GM19351 (cell line): ENCODE data around the gene UST.
A peak's percentile ranks its signal among the peaks of the same experiment; 100 is the strongest.
"Not testable (repeated sequence)": the region's sequence is repeated elsewhere in the genome, so short reads cannot be mapped to it uniquely, and the experiment has no call there.

Experiments
- ATAC-seq: cut with Tn5 transposase; IDR thresholded peaks from one replicate; pipeline ENCODE4 v1.9.1; 2021; ENCODE audit warnings: mild to moderate bottlenecking, moderate library complexity; ENCODE audit not compliant: unreplicated experiment

Gene UST

GRCh38 chr6:148864941-148865340 lies 118.1 kb downstream of the UST start:
- no peak for ATAC-seq

DNA sequence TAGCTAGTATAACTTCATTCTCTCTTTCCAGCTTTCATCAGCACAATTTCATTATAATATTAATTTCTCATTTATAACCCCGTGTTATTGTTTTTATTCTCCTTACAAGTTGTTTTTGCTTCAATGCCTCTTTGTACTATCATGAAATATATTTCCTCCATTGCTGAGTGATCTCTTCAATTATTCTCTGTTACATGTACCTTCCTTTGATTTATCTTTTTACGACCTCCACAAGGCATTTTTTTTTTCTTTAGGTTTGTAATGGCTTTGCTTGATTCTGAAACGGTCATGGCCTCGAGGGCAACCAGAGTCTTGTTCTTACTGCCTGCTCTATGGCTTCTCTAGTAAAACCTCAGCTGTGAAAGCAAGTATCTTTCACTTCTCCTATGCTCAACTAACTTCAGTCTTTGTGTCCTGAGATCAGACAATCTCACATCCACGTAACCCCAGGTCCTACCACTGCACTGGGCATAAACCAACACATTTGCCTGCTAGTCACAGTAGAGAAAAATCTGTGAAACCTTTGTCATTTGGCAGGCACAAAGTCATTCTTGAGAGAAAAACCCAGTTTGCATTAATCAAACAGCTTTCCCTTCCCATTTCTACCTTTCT lies 119.9 kb downstream of the UST start:
- peak; percentile 92 for ATAC-seq

GRCh38 chr6:148867862-148868261 lies 121.0 kb downstream of the UST start:
- ATAC-seq, result no peak

GRCh38 chr6:148868314-148868713 lies 121.5 kb downstream of the UST start:
- ATAC-seq, result no peak

- no peak for ATAC-seq
Observed at GRCh38 chr6:148868901-148869300, 122.1 kb downstream of the UST start.

GRCh38 chr6:148869585-148869984 lies 122.8 kb downstream of the UST start:
- no peak for ATAC-seq

DNA sequence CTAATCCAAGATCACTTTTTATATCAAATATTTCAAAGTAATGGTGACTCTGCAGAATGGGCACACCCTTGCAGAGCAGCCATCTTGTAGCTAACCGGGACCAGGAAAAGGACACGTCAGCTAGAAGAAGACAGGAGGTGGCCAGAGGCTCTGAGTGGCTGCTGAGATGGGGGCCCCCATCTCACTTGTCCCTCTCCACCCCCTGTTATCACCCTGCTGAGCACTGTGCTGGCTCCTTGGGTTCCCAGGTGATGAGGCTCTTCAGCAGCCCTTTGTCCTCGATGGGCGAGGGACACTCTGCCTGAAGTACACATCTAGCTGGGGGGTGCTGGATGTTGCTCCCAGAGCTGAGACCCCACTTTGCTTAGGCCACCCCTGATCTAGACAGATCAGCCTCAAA lies 126.3 kb downstream of the UST start:
- ATAC-seq, result no peak

DNA sequence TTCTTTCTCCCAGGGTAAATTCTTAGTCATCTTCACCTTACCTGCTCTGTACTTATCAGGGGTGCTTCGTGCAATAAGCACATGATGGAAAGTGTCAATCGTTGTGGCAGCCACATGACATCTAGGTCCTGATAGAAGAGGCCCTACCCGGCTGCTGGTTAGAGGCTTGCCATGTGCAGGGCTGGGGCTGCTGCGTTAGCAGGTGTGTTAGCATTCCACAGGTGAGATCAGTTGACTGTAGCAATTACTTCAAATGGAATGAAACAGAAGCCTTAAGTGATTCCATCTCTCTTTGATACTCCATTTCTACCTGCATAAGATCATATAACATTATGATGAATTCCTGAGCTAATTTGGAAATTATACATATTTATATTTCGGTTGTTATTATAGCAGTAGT lies 127.0 kb downstream of the UST start:
- ATAC-seq, result no peak

DNA sequence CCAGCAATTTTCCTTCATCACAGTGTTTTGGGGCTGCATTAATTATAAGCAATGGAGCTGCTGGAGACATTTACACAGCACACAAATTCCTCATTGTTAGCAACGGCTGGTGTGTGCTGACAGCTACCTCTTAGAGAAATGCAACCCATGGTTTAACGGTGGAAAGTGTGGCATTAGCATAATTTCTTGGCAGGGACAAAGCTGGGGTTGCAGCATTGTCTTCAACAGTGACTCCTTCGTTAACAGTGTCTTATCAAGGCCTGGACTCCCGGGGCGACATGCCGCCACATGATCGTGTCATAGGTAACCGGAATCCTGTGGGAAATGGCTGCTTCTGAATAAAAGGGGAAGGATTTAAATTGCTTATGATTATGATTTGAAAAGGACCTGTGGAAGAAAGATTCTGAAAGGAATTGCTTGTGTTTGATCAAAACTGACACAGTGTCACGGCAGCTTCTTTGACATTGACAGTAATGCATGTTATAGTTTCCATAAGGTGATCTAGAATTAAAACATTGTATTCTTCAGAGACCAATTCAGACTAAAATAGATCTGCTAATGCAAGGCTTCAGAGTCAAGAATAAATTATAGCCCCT lies 128.0 kb downstream of the UST start:
- ATAC-seq, result no peak

GRCh38 chr6:148878683-148879082 lies 131.9 kb downstream of the UST start:
- ATAC-seq, result peak; percentile 86

DNA sequence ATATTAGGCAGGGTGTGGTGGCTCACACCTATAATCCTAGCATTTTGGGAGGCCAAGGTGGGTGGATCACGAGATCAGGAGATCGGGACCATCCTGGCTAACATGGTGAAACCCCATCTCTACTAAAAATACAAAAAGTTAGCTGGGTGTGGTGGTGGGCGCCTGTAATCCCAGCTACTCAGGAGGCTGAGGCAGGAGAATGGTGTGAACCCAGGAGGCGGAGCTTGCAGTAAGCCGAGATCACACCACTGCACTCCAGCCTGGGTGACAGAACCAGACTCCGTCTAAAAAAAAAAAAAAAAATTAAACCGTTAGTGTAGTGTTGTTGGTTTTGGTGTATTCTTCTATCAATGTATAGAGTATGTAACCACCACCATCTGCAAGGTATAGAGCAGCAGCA lies 133.9 kb downstream of the UST start:
- not testable (repeated sequence) for ATAC-seq

DNA sequence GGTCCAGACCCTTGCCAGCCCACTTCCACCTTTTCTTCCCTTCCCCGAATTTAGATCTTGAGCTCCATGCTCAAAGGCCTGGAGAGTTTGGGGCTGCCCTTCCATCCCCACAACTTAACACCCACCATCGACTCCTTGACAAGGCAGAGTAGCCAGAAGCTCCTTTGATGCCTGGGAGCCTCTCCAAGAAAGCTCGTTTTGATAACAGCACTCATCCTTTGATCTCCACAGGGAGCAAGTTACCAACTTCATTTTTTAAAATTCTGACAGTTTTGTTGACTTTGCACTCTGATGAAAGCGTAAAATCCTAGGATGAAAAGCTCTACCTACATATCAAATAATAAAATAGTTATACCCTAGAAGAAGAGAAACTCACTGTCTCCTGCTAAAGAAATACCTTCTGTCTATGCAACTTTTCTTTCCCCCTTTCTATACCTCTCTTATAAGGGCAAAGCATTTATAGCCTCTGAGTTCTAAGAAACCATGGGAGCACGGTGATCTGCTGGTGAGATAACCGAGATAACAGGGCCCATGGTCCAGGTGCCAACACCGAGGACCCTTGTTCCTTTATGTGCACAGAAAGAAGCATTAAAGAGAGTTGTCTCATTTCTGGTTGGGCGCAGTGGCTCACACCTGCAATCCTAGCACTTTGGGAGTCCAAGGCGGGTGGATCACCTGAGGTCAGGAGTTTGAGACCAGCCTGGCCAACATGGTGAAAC lies 134.9 kb downstream of the UST start:
- ATAC-seq, result no peak

GRCh38 chr6:148883270-148883669 lies 136.4 kb downstream of the UST start:
- no peak for ATAC-seq

- ATAC-seq, result peak; percentile 97
Observed at GRCh38 chr6:148884461-148884860, 137.6 kb downstream of the UST start.

- ATAC-seq, result no peak
Observed at GRCh38 chr6:148885136-148885865, 138.5 kb downstream of the UST start.

DNA sequence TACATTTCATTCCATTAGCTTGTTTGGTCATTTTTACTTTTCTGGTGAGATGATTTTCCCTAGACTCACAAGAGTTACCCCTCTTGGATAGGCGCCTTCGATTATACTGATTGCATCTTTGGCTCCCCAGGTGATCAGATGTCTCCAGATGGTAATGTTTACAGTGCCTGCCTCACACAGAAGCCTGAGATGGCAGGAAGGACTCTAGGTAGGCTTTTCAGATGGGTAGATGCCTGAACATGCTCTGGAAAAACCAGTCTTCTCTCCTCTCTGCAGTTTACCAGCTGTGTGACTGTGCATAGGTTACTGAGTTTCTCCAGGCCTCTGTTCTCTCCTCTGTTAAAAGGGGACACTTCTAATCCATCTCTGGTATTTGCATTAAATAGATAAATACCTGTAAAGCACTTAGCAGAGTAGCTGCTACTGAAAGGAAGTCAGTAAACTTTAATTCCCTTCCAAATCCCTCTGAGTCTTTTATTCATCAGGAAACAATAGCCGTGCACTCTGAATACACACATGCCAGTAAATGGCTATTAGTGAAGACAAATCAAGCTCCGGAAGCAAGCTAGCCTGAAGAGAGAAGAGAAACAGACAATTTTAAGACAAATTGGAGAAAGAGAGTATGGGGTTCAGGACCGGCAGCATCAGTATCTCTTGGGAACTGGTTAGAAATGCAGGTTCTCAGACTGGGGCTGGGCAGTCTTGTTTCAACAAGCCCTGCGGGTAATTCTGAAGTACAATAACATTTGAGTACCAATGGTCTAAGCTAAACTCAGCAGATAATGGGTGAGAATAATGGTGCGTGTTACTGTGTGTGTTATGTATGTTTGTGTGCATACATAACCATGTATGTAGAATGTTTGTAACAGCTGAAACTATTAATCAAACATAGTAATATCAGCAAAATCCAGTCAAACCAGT lies 139.4 kb downstream of the UST start:
- no peak for ATAC-seq

DNA sequence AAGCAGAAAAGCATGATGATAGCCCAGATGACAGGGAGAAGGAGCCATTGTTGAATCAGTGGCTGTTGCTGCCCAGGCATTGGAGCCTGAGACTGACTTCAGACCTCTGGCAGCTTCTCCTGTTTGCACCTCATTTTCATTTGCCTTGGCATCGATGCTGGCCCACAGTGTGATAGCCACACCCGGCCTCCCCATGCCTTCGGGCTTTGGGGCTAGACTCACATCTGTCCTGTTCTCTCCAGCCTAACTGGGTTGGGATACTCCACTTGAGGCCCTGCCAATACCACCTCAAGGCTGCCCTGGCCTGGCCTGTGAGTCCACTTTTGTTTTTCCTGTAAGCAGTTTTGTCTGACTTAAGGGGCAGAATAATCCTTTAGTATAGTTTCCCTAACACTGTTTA lies 140.4 kb downstream of the UST start:
- no peak for ATAC-seq

- ATAC-seq, result no peak
Observed at GRCh38 chr6:148888856-148889255, 142.0 kb downstream of the UST start.

DNA sequence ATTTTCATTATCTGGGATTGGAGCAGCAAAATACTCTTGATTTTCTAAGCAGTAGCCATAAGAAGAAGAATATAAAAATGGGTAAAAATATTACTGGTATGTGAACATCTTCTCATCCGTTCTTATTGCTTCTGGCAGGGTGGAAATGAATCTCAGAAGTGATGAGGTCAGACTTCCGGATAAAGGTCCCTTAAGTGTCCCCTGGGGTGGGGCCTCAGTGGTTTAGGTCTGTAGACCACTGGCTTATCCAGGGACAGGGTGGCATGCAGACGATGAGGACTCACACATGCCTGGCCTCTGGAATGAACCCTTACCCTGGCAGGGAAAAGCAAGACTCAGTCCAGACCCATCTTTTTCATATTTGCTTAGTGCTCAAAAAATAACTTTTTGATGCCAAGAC lies 143.3 kb downstream of the UST start:
- ATAC-seq, result no peak

- ATAC-seq, result no peak
Observed at GRCh38 chr6:148890652-148891404, 144.0 kb downstream of the UST start.
